ENCODE data around the gene TNS3.
A peak's percentile ranks its signal among the peaks of the same experiment; 100 is the strongest.

DNA sequence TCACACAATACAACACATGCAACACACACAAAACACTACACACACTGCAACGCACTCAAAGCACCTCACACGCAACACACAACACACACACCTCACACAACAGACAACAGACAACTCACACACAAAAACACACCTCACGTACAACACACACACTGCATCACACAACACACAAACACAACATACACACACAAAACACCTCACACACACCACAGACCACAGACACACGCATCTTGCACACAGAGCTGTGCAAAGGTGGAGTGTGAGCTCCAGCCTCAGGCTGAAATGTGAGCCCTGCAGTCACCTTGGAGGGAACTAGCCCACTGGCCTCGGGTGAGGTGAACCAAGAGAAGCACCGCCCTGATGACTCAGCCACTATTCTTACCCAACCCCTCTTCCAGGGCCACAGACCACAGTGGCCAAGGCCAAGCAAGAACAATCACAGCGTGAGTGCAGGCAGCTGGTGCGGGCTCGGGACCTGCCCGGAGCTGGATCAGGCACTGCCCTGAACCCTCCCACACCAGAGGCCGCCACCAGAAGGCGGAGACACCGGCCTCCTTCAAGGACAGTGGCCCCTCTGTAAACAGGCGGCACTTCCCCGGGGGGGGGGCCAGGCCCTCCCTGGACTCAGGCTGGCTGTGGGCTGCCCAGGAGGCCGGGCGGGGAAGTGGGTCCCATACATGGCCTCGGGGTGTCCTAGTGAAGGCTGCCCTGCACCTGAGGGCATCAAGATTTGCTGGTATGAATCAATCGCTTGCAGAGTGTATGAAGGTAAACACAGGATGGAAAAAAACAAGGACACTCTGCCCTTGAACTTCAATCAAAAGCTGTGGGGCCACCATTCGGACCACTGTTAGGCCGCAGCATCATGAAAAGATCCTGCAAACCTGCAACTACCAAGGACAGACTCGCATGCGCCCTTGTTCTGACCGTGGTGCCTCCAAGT, 106.7 kb downstream of the TNS3 start:
- TF ChIP-seq POLR2AphosphoS5 (IDR thresholded peaks at IDR 0.05), result peak; percentile 92 to 94 (median 92)
- TF ChIP-seq POLR2A (IDR thresholded peaks at IDR 0.05), result peak in 1 of 3 donors; percentile 4

All from spleen (tissue), 3 donors.